DMS114 treated with DMSO at 0.1 percent for 48 hours (cell line): ENCODE results near the gene AP3D1.

Source experiments
- DNase-seq: peaks from one replicate; lab custom pipeline; 2025; ENCODE audit not compliant: unreplicated experiment; lab: John Stamatoyannopoulos, UW

The AP3D1 gene

DNA sequence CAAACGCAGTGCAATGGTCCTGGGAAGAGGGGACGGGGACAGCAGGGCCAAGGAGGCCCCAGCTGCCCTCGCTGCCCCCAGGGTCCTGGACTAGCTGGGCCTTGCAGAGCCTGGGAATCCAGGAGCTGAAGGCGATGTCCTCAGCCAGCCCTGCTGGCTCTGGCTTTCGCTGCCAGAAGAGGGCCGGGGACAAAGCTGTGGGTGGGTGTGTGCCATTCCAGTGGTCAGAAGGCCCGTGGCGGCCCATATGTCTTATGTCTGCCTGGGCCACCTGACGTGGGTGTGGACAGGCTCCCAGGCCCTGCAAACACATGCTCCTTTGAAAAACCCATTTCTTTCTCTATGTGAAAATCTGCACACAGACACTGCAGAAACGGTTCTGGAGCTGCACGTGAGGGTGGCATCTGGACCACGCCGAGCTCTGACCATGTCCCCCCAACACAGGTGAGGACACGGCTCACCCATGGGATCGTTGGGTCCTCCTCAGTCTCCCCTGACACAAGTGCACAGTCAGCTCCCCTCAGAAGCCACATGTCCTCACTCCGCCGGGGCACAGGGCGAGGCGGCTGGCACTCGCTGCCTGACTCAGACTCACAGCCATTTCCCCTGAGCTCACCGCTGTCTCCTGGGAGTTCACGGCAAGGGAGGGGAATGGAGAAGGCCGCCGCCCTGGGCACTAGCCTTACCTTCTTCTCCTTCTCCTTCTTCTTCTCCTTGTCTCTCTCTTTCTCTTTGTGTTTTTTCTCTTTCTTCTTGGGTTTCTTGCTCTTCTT, 37.7 kb downstream of the AP3D1 start:
- DNase-seq = no peak

DNA sequence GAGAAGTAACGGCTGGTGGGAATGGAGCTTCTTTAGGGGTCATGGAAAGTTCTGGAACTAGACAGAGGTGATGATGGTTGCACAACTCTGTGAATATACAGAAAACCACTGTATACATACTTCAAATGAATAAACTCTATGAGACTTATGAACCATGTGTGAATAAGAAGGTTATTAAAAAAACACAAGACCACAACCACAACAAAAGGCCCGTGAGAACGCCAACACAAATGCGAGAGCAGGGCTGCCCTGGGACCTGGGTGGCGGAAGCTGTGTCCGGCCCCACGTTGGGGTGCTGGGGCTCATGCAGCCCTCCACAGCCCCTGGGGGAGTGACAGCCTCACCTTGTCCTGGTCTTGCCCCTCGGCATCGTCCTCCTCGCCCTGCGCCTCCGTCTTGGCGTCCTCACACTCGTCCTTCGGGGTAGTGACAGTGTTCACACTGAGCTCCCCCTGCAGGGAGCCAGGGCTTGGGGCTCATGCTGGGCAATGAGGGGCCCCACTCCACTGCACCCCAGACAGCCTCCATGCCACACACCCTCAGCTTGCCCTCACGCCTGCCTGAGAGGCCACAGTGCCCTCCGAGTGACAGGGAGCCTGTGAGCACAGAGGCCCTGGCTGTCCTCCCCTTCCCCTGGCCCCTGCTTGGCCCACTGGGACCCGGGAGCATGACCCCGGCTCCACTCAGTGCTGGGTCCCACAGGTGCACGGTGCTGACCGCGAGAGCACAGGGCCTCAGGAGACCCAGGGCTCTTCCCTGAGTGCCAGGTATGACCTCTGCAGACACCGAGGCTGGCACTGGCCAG, 38.6 kb downstream of the AP3D1 start:
- DNase-seq = no peak

DNA sequence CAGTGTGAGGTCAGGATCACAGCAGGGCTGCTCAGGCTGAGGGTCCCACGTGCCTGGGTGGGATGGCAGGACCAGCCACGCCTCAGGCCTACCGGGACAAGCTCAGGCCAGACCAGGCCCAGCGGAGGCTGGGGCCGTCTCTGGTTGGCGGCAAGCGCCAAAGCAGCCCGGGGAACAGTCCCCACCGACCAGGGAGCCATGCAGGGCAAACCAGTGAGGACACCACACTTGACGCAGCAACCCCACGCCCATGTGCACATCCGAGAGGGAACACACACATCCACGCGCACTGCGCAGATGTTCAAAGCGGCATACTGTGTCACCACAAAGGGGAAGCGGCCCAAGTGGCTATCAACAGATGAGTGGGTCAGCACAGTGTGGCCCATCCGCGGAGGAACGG, 39.5 kb downstream of the AP3D1 start:
- DNase-seq = no peak

DNA sequence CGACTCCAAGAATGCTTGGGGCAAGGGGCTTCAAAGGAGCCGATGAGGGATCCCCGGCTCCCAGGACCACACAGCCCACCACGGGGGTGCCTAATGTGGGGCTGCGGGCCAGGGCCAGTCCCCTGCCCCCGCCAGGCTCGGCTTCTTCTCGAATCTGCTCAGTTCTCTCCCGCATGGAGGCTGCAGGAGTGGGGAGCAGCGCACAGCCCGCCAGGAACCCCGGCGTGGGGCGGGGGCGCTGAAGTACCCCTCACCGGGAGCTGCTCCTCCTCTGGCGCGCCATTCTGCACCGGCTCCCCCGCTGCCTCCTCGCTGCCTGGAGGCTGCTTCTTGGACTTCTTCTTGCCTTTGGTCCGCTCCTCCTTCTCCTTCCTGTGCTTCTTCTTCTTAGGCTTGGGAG, 39.9 kb downstream of the AP3D1 start:
- no peak for DNase-seq

DNA sequence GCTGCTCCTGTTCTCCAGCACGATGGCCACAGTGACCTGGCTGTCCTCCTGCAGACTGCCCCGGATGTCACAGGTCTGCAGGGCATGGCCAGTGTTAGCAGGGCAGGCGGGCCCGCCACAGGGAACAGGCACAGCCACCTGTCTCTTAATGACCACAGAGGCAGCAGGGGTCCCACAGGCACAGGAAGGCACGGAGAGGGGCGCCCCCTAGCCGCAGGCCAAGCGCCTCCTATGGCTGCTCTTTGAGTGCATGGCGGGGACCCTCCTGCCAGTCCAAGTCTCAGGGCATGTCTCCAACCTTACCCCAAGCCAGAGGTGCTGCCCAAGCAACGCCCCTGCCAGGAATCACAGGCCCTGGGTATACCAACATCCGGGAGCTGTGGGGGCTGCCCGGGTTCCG, 40.5 kb downstream of the AP3D1 start:
- no peak for DNase-seq

DNA sequence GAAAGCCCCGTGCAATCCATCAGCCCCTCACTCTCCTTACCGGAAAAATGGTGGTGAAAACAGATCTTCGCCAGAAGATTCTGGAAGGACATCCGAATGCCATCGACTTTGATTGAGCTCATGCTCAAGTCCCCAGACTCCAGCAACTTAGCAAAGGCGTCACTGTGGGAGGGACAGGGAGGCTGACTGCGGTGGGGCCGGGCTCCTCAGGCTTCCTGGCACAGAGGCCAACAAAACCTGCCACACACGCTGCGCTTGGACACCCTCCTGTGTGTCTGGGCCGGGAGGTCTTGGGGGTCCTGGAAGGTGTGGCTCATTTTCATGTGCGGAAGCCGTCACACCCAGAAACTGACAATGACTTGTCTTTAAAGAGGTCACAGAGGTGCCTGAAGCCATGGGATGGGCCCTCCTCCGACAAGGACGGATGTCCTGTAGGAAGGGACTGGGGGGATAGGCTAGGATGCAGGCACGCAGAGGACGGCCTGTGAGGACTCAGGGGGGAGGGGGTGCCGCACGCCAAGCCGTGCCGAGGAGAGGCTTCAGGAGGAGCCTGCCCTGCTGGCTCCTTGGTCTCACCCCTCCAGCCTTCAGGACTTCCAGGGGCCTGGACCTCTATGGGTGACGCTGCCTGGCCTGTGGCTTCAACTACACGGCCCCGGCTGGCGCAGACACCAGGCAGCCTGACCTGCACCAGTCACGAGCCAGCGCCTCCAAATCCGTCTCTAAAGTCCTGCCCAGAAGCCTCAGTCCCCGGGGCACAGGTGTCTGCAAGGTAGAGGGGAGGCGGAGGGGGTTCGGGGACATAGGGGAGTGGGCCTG, 42.1 kb downstream of the AP3D1 start:
- no peak for DNase-seq

DNA sequence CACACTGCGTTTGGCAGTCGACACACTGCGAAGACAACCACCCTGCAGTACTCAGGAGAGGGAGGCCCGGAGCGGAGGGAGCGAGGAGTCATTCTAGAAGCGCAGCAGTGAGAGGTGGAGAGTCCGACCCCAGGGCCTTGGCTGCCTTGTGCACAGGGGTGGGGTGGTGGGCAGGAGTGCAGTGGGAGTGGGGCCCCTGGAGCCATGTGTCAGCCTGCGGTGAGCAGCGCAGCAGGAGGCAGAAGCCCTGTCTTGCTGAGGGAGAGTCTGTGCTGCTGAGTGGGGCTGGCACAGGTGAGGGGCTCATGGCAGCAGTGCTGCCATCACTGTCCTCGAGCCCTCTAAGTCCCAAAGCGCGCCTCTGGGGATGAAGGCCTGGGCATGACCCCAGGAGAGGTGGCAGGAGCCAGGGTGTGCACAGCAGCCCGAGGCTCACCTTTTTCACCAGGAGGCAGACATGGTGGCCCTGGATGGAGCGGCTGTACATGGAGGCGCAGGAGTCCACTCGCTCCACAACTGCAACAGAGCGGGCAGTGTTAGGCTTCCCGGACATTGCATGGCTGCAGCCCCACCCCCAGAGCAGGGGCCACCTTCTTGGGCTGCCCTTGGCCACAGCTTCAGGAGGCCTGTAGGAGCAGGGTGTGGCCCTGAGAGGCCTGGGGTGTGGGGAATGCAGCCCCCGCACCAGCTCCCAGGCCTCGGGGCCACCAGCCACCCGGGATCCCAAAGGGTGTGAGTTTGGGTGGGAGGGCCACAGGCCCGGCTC, 42.9 kb downstream of the AP3D1 start:
- DNase-seq = no peak

DNA sequence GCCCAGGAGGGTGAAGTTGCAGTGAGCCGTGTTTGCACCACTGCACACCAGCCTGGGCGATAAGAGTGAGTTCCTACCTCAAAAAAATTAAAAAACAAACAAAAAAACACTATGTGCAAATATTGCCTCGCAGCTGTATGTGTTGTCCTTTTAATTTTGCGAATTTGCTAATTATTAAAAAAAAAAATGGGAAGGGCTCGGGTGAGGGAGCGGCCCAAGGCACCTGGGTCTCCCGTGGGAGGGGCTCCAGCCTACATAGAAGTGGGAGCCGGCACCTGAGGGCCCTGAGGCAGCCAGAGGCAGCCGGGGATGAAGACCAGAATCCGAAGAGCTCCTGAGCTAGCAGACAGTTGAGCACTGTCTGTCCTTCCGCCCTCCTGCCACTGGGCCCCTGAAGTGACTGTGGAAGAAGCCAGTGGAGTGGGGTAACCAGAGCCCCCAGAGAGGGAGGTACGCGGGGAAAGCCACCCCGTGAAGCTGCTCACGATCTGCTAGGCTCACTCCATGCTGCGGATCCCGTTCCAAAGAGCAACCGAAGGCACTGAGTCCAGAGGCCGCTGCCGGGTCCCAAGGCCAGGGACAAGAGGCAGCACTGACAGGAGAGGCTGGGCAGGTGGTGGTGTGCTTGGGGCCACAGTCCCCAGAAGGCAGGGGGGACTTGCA, 48.2 kb downstream of the AP3D1 start:
- no peak for DNase-seq

DNA sequence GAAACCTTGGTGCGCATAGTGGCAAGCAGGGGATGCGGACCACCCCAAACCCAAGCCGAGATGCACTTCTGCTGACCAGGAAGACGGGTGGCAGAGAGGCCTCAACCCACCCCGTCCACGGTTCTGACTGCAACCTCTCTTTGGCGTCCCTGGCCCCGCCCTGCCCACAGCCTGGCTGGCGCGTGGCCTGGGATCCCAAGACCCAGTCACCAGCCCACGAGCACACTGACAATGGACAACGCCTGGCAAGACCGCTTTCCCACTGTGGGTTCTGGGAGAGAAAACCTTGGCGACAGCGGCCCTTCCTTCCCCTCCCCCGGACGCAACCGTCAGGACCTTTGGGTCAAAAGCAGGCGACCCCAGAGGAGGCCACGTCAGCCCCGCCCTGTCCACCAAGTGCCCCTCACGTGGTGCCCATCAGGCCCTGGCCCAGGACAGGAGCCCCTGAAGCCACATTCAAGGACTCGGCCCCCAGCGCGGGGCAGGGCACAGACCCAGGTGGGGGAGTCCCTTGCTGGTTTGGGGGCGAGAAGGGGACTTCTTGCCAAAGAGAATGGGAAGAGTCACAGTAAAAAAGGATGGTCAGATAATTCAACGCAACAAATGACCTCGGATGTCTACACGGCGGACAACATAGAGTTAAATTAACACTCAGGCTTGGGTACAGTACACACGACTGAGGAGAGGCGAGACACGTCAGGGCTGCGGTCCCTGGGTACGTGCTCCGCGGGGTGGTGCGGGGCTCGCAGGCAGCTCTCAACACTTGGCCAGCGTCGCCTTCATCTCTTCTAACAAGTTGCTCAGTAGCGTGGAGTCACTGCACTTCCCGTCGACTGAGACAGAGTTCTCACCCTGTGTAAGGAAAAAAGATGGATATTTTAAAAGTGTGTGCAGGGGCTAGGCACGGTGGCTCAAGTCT, 49.7 kb downstream of the AP3D1 start:
- no peak for DNase-seq

DNA sequence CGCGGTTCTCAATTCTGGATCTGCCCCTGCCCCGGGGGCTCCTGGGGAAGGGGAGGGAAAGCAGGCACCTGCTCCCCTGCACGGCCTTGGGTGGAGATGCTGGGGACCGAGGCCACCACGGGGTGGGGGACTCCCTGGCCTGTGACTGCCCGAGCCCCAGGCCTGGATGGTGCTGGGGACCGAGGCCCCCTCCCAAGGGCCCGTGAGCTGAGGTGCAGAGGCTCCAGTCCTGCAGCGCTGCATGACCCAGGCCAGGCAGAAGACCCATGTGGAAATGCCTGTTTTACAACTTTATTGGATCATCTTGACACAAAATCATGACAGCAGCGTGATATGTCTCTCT, 50.7 kb downstream of the AP3D1 start:
- no peak for DNase-seq

DNA sequence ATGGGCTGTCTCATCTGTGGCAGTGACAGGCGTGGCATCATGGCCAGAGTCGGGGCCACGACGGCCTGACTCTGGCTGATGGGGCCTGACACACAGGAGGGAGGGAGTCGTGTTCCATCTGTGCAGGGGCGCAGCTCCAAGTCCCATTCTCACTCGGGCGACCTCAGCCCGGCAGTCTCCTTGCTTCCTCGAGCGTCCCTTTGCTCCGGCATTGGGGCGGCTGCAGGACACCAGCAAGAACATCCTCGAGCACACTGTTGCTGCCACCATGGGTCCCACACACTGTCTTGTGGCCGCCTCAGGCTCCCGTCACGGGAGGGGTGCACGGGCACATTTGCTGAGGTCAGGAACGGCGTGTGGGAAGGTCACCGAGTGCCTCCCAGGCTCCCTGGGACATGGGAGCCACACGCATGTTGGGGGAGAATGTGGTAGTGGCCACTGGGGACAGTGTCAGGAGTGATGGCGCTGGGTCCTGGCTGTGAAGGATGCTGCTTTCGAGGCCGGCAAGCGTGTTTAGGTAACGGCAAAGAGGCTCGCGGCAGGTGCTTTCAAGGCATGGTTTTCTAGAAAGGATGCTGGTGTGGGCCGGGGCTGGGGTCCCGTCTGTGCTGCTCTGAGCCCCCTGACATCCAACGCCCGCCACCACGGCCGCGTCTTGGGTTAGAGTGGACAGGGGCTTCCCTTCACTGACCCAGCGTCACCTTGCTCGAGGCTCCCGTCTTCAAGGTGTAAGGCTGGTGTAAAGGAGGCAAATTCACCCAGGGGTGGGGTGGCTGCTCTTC, 51.2 kb downstream of the AP3D1 start:
- no peak for DNase-seq

DNA sequence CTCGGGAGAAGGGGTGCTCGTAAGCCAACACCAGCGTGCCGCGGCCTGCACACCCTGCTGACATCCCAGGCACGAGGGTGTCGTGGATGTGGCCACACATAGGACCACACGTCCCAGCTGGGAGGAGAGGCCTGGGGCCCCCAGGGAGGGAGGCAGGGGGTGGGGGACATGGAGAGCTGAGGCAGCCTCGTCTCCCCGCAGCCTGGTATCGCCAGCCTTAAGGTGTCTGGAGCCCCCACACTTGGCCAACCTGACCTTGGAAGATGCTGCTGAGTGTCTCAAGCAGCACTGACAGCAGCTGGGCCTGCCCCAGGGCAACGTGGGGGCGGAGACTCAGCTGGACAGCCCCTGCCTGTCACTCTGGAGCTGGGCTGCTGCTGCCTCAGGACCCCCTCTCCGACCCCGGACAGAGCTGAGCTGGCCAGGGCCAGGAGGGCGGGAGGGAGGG, 52.3 kb downstream of the AP3D1 start:
- DNase-seq = no peak

DNA sequence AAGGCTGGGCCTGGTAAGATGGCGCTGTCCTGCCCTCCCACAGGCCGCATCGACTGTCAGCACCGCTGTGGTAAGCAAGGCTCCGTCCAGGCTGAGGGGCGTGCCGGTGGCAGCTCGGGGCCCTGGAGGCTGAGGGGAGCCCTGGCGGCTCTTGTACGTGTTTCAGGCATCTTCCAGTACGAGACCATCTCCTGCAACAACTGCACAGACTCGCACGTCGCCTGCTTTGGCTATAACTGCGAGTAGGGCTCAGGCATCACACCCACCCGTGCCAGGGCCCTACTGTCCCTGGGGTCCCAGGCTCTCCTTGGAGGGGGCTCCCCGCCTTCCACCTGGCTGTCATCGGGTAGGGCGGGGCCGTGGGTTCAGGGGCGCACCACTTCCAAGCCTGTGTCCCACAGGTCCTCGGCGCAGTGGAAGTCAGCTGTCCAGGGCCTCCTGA, 53.5 kb downstream of the AP3D1 start:
- DNase-seq = no peak

DNA sequence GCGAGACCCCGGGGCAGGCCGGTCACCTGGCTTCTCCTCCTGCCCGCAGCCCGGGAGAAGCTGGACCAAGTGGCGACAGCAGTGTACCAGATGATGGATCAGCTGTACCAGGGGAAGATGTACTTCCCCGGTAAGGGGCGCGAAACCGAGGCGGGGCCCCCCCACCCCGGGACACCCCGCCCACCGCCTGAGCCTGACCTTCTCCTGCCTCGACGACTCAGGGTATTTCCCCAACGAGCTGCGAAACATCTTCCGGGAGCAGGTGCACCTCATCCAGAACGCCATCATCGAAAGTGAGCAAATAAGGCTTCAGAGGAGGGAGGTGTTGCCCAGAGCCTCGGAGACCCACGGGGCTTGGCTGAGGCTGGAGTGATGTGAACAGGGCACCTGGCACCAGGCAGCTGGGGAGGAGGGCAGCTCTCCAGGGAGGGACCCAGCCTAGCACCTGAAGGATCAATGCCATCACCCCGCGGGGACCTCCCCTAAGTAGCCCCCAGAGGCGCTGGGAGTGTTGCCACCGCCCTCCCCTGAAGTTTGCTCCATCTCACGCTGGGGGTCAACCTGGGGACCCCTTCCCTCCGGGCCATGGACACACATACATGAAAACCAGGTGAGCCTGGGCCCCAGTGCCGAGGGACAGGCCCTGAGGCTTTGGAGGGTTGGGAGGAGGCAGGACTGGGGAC, 54.0 kb downstream of the AP3D1 start:
- no peak for DNase-seq

DNA sequence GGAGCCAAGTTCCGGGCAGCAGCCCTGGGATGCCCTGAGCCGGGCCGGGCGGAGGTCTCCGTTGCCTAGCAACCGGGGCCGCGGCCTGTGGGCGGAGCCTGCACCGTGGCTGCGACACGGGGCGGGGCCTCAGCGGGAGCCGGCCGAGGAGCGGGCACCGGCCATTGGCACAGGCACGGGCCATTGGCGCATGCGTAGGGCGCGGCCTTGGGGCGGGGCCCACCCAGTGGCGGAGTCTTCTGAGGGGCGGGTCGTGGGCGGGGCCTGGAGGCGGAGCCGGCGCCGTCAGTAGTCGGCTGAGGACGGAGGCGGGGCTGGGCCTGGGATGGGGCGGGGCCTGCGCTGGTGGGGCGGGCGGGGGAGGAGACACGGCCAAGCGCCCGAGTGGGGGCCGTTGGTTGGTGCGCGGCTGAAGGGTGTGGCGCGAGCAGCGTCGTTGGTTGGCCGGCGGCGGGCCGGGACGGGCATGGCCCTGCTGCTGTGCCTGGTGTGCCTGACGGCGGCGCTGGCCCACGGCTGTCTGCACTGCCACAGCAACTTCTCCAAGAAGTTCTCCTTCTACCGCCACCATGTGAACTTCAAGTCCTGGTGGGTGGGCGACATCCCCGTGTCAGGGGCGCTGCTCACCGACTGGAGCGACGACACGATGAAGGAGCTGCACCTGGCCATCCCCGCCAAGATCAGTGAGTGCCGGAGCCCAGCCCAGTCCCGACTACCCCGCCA, 54.7 kb downstream of the AP3D1 start, which contains the start of gene IZUMO4:
Gene IZUMO4 (plus strand): TSS at position 436 of the 723 bp plus-strand sequence. CDS start 31 bp downstream, at position 467.
- peak; percentile 70 for DNase-seq

DNA sequence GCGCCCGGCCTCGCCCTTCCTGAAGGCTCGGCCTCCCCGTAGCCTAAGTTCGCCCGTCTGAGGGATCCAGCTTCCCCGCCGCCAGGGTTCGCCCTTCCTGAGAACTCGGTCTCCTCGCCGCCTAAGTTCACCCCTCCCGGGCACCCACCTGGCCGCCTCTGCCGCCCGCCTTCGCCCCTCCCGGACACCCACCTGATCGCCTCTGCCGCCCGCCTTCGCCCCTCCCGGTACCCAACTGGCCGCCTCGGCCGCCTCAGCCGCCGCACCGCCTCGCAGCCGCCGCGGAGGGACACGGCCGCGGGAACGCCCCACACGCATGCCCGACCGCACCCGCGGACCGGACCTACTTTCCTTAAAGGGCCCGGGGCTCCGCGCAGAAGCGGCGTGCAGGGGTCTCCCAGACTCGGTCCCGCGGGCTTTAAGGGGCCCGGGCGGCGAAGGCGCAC, 55.3 kb downstream of the AP3D1 start, which contains the start of gene MOB3A:
Gene MOB3A (minus strand): TSS at position 293 of the 446 bp plus-strand sequence. CDS start 17,766 bp downstream, outside the sequence.
- DNase-seq = peak; percentile 69
